Pons (tissue), 1 donor: ENCODE measurements around the gene LAMA5.

Source experiments
- DNase-seq: peaks from one replicate; pipeline ENCODE4 v3.0.0-alpha.2; 2016; ENCODE audit warnings: low spot score

The LAMA5 gene

DNA sequence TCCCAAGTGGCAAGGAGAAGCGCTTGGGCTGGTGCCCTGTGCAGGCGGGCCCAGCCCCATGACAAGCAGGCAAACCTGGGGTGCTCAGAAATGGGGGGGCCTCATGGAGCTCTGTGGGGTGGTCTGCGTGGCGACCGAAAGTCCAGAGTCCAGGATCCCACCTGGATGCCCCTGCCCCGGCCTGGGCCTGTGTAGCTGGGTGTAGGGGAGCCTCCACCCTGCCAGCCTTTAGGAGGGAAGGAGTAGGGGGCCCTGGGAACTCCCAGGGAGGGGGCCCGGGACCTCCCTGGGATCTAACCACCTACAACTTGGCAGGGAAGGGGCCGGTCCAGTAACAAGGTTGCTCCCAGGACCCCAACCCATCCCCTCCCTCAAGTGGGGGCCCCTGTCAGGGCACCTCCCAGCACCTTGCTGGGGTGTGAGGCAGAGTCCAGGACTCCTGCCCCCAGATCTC is 4.5 kb upstream of the LAMA5 start:
- DNase-seq = no peak

DNA sequence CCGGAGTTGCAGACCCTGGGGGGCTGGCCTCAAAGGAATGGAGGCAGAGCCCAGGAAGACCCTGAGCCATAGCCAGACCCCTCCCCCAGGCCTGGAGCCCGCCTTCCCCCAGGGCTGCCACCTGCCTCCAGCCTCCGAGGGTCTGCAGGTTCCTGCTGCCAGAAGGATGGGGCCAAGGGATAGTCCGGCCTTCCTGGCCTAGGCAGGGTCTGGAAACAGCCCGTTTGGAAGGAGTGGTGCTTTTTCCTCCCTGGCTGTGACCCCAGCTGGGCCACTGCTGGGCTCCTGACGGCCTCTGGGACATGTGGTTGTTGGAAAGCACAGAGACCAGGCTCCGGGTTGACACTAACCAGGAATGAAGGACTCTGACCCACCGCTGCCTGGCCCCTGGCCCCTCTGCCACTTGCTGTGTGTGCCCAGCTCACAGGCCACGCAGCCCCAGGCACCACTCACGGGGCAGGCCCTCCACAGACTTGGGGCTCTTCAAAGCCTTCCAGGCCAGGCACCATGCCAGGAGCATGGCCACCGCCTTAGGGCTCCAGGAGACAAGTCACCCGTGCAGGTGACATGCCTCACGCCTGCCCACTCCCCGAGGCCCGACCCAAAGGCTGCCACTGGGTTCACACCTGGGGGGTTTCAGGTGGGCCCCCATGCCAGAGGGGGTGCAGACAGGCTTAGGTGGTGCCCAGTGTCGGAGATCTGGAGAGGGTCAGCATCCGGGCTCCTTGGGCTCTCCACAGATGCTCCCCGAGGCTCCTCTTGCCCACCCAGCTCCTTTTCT is 3.9 kb upstream of the LAMA5 start:
- DNase-seq = no peak

DNA sequence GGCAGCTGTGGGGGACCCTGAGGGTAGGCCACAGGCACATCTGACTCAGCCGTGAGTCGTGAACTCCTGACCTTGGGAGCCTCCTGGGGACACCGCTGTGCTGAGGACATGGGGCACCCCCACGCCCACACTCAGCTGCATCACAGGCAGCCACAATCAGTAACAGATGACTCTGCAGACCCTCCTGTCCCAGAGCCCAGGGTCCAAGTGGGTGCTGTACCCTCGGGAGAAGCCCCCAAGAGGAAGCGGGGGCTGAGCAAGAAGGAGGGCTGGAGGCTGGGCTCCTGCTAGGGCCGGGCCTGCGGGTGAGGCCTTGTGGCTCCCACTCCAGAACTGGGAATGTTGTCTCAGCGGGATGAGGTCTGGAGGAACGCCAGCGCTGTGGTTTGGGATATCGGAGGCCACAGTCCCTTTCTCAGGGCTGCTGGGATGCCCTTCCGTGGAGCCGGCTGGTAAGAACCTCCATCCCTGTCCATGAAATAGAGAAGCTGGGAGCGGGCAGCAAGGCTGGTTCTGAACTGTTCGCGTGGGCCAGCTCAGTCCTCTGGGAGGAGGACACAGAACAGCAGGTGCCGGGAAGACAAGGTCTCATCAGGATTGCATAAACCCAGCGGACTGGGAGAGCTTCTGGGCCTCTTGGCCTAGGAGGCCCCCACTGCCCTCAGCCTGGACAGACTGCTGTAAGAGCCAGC is 3.1 kb upstream of the LAMA5 start:
- no peak for DNase-seq

DNA sequence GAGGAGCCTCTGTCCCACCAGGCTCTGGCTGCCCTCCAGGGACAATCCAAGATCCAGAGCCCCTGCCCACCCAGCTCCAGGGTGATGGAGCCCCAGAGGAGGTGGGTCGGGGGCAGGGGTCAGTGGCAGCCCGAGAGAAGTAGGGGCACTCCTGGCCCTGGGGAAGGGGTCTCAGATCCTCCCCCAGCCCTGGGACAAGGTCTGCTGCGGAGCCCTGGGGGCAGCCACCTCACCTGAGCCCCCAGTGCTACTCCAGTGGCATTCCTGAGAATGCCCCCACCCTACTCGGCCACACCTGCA is 2.7 kb upstream of the LAMA5 start:
- DNase-seq = no peak

DNA sequence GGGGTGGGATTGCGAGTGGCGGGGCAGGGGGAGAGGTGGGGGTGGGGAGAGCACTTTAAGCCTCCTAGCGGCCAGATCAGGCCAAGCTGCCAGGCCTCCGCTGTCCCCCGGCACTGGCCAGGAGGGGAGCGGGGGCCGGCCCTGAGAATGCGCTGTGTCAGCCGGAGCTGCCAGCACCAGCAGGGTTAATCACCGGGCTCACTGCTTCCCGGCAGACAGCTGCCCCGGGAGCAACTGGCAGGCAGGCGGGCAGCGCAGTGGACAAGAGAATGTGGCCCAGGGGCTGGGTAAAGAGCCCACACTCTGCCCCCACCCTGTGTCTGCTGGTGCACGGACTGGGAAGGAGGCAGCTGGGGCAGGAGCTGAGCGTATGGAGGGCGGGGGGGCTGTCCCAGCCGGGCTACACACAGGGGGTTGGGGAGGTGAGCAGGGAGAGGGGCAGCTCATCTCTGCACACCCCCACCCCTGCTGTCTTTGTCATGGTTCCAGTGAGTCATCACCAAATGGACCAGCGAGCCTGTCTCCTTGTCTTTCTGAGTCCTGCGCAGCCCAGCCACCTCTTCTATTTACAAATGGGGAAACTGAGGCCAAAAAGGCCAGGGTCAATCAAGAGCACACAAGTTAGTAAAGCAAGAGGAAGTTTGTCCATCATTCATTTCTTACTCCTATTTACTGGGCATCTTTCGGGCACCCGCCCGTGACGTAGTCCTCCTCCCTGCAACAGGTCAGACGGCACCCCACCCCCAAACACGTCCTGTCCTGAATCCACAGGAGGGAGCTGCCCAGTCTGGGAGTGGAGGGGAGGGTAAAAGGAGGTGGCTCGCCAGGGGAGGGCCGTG is 2.1 kb upstream of the LAMA5 start:
- DNase-seq = no peak

DNA sequence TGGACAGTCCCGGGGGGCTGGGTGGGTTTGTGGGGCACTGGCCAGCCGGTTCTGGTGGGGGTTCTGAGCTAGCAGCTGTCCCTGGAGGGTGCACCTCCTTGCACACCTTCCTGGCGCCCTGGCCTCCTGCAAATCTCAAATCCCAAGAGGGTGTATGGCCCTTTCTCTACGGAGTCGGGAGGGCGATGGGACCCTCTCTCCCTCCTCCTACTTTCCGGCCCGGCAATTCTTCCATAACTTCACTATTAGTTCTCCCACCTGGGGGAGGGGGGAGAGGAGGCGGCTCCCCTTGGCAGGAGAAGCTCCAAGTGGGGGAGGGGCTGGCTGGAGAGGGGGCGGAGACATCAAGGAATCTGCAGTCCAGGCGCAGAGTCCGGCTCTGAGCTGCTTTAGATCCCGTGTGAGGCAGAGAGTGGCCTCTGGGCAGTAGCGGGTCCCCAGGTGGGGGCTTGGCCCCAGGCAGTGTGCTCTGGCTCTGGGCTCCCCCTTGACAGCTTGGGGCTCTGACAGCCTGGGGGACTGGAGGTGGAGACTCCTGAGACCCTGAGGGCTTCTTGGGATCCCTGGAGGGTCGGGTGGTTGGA is 1.4 kb upstream of the LAMA5 start:
- no peak for DNase-seq

GRCh38 chr20:62367633-62368391 is 700 bp upstream of the LAMA5 start:
- no peak for DNase-seq

DNA sequence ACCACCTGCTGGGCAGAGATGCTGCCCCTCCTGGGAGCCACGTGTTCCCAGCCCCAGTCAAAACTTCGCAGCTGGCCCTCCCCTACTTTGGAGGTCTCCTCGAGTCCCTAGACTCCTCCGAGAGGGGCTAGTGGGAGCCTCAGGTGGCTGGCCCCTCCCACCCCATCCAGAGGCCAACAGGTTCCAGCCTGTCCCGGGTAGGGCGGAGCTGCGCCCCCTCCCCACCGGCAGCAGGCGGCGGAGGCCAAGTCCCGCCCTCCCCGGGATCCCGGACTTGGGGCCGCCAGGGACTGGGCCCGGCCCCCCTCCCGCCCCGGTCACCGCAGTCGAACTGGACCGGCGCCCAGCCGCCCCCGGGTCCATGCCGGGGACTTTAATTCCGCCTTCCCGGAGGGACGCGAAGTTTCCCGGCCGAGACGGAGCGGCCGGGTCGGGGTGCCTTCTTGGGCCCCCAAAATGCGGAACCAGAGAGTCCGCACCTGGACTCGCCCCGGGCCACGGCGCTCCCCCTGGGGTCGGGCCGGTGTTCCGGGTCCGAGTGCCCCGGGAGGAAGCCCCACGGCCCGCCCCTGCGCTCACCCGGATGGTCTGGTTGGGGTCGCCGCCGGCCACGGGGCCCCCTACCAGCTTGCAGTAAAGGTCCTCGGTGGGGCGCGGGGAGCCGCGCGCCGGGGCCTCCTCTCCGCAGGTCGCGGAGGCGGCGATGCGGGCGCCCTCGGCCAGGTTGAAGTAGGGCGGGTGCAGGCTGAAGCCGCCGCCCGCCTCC is 559 bp downstream of the LAMA5 start:
- no peak for DNase-seq

- DNase-seq = no peak
Measured at GRCh38 chr20:62365814-62366369, 1.2 kb downstream of the LAMA5 start.

DNA sequence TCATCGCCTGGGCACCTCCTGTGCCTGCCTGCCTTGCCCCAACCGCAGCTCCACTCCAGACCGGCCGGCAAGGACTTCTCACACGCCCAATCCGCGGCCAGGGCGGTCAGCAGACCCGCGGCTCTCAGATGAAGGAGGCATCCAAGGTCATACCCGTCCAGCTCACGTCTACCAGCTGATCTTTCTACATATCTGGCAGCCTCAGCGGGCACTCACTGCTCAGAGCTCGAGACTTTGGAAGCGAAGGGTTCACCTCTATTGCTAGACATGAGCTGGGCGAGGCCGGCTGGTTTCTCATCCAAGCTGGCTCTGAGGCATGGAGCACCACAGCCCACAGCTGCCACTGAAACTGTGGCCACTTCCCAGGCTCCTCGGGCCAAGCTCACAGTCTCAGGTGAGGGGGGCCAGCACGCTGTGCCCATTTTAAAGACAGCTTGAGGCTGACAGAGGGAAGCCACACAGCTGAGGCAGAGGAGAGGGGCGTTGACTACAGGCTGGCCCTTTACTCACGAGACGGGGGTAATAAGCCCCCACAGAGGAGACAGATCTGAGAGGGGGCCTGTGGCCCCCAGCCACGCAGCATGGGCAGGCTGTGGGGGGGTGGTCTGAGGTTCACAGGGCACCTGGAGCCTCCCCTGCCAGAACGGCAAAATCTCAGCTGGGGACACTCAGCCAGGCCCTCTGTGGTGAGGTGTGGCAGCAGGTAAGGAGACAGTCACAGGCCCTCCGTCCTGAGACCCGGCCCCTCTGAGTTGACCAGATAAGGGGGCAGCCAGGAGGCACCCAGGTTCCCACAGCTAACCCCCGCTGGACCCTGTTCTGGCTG is 2.0 kb downstream of the LAMA5 start:
- DNase-seq = no peak

DNA sequence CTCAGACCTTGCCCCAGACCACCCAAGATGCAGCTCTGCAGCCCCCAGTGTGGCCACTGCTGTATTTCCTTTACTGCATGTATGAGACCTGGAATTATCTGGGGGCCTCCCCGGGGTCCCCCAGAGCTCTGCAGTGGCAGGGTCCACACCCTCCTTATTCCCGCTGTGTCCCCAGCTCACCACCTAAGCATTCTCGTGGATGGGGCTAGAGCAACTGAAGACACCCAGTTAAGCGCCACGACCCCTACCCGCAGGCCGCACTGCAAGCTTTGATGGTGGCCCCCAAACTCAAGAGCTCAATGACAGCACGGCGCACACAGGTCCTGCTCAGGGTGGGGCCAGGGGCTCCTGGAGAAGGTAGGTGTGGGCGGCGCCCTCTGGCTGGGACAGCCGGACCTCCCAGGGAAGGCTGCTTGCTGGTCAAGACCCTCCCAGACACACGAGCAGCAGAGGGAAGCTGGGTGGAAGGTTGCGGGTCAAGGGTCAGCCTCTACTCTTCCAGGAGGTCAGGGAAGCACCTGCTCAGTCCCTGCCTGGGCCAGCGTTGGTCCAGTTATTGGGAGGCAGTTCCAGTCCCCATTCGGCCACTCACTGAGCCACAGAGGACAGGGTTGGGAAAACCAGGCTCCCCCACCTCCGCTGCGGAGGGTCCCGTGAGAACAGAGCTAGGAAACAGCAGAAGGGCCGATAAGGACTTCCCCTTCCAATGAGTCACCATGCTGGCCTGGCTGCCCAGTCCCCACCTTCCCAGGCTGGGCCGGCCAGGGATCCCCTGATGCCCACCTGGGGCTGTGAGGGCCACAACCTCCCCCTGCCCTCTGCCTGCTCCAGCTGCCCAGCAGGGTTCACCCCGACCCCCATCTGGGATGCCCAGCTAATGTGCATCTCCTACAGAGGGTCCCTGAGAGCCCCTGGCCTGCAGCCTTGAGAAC is 2.9 kb downstream of the LAMA5 start:
- DNase-seq = no peak

DNA sequence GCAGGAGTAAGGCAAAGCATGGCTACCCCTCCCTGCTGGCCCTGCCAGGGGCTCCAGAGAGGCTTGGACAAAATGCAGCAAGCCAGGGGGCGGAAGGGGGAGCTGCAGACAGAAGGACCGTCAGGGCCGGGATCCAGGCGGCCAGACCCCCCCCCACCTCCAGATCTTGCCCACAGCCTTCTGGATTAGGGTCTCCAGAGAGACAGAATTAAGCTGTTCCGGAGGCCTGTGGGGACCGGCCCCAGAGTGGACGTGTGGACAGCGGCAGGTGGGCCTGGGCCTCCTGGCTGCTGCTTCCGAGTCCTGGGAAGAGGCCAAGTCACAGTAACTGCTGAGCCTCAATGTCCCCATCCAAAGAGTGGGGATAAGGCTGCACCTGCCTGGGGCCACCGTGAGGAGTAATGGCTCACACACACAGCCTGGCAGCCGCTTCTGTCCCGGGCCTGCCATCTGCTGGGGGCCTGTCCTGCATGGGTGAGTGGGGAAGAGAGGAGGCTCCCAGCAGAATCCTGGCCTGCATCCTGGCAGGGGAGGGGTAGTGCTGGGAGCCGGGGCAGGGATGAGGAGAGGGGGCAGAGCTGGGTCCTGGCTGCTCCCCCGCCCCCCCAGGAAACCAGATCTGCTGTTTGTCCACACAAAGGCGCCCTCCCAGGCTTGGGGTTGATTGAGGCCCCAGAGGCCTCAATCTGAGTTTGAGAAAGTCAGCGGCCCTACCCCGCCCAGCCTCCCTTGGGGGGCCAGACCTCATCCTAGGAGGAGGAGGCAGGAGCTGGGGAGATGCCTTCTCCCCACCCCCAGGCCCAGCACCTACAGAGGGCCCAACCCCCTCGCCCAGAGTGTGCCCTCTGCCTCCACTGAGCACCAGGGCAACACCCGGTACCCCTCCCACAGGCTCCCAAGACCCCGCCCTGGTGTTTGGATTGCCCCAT is 3.9 kb downstream of the LAMA5 start:
- DNase-seq = no peak

DNA sequence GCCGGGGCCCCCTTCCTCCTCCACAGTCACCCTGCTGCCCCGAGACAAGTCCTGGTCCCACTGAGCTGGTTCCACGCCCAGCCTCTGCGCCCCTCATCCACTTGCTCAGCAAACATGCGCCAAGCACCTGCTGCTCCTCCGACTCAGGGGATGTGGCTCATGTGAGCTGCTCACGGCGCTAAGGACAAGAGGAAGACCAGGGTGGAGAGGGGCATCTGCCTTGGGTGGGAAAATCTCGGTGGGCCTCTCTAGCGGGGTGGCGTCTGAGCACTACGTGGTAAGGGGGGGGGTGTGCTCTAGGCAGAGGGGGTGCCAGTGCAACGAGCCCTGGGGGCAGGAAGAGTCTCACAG is 4.5 kb downstream of the LAMA5 start:
- no peak for DNase-seq

DNA sequence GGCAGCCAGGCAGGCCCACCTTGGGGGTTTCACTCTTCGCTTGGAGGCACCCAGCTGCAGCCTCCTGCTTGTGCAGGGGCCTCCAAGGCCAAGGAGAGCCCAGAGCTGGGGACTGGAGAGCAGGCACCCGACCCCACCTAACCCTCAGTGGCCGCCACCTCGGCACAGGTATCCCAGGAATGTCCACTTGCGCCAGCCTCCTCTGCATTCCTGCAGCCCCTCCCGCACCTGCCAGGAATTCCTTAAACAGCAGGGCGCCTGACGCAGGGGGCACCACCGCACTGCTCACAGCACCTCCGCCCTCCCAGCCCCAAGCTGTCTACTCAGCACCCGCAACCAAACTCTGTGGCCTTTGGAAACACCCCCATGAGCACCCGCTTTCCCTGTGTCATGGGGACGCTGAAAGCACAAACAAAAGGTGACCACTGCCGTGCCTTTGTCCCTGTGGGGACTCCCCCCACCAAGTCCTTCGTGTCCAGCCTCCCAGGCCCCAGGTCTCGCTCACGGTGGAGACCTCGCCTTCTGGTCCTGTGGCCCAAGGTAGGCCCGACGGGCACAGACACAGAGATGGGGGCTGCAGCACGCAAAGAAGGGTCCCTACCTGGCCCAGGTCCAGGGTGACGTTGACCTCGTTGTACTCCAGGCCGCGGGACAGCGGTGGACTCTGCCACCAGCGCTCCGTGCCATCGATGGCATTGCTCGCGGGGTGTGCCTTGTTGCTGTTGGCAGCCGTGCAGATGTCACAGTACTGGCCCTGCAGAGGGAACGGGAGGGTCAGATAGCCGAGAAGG is 5.1 kb downstream of the LAMA5 start:
- DNase-seq = no peak

DNA sequence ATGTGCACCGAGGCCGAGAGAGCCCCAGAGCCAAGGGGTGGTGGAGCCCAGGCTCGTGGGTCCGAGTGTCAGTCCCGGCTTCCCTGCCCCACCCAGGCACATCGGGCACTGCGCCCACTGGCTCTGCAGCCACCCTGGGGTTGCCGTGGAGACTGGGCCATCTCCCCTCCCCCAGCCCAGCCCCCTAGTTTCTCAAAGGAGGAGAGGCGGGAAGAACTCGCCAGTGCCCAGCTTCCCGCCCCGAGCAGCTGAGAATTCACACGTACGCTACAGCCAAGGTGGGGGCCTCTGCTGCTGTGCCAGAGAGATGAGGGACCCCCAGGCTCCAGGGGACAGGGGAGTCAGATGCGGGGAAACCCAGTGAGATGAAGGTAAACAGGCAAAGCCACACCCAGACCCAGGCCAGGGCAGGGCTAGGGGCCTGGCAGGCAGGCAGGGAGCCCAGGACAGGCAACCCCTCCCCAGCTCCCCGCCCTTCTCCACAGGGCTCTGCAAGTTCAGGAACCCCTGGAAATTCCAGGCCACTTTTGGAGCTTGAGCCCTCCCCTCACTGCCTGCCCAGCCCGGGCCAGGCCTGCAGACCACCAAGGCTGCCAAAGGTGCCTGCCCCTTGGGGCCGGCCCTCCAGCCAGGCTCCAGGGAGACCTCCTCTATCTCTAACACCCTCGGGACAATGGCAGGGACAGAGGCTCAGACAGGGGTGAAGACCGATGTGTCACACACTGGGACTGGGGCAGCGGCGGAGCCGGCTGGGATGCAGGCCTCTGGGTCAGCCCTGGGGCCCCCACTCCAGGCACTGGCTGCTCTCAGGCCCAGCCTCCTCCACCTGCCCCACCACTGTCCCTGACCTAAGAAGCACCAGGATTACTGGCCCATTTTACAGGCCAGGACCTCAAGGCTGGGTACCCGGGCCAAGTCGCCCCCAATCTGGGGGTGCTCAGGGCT is 6.0 kb downstream of the LAMA5 start:
- DNase-seq = no peak
